Activated CD8-positive, alpha-beta memory T cell treated with anti-CD3 and anti-CD28 coated beads for 36 hours (primary cell): Measurements from ENCODE around the gene RUSF1. TPM values are rescaled to one million over a fixed set of nuclear protein-coding genes. Genes with fewer than 3 reads are reported as not detected.

ENCODE experiments used
- CTCF ChIA-PET: fragments of 350-600 bp; sonication (Branson Sonifier 250); formaldehyde crosslinking; loops from one replicate; lab custom pipeline; 2021; ENCODE audit warnings: antibody characterized with exemption; lab: Charles Lee
- POLR2A ChIA-PET: fragments of 350-600 bp; sonication (Branson Sonifier 250); formaldehyde crosslinking; loops from one replicate; lab custom pipeline; 2021; ENCODE audit warnings: antibody characterized with exemption; lab: Charles Lee
- total RNA-seq, 2 experiments: library from RNA; stranded (reverse); gene quantifications; one replicate each; pipeline ENCODE4 v1.2.3, GENCODE V29; 2021

RUSF1 gene
- total RNA-seq, 2 experiments from 2014 or later, result 40.8 to 45.6 TPM

- POLR2A ChIA-PET, result interaction anchor here (1.3 kb wide), 1 partner anchor 18 kb away, joined by 4 read pairs; the partner anchor contains the start of gene ARMC5
Measured at GRCh38 chr16:31476303-31477219, 31.6 kb downstream of the RUSF1 start.

GRCh38 chr16:31475946-31476302 lies 32.3 kb downstream of the RUSF1 start:
- ChIA-PET POLR2A (no interaction called here), CTCF (interaction anchor here (0.8 to 1.8 kb wide), 2 partner anchors 16 to 33 kb away, joined by 3 to 9 read pairs; partner anchors contain the start of genes ARMC5 and ZNF843)

More at GRCh38 chr16:31476303-31477219, 31.6 kb downstream of the RUSF1 start:
- CTCF ChIA-PET, result interaction anchor here (1.1 kb wide), 1 partner anchor 16 kb away, joined by 5 read pairs; no protein-coding TSS in a partner anchor

- CTCF ChIA-PET, result interaction anchor here (0.8 to 1.8 kb wide), 2 partner anchors 15 to 33 kb away, joined by 3 to 9 read pairs; partner anchors contain the start of genes ARMC5 and ZNF843
Measured at GRCh38 chr16:31474773-31475738, 33.1 kb downstream of the RUSF1 start.

GRCh38 chr16:31474173-31474714 lies 33.9 kb downstream of the RUSF1 start:
- ChIA-PET CTCF (interaction anchor here (1.8 kb wide), 1 partner anchor 14 kb away, joined by 9 read pairs; the partner anchor contains the start of gene ARMC5), POLR2A (interaction anchor here (0.5 to 1.1 kb wide), 2 partner anchors 13 to 399 kb away, joined by 3 read pairs; partner anchors contain the start of gene ZNF267)

More at GRCh38 chr16:31474773-31475738, 33.1 kb downstream of the RUSF1 start:
- POLR2A ChIA-PET, result interaction anchor here (0.5 to 1.1 kb wide), 2 partner anchors 12 to 399 kb away, joined by 3 read pairs; partner anchors contain the start of gene ZNF267

- ChIA-PET CTCF (no interaction called here), POLR2A (no interaction called here)
Measured at GRCh38 chr16:31473264-31473984, 34.8 kb downstream of the RUSF1 start.

GRCh38 chr16:31472709-31473203 lies 35.4 kb downstream of the RUSF1 start:
- CTCF ChIA-PET, result no interaction called here
- POLR2A ChIA-PET, result no interaction called here

- ChIA-PET POLR2A (interaction anchor here (0.5 to 0.6 kb wide), 2 partner anchors 17 to 498 kb away, joined by 3 read pairs; no protein-coding TSS in a partner anchor), CTCF (interaction anchor here (2.8 kb wide), 1 partner anchor 12 kb away, joined by 11 read pairs; no protein-coding TSS in a partner anchor)
Measured at GRCh38 chr16:31471875-31472708, 36.1 kb downstream of the RUSF1 start, which contains the start of gene TGFB1I1. TGFB1I1 (plus strand) TSS chr16:31472152; CDS start chr16:31472189, 37 bp downstream.

- CTCF ChIA-PET, result interaction anchor here (2.8 kb wide), 1 partner anchor 11 kb away, joined by 11 read pairs; no protein-coding TSS in a partner anchor
- POLR2A ChIA-PET, result no interaction called here
Measured at GRCh38 chr16:31471241-31471874, 36.8 kb downstream of the RUSF1 start.

GRCh38 chr16:31470615-31471014 lies 37.6 kb downstream of the RUSF1 start:
- ChIA-PET POLR2A (no interaction called here), CTCF (interaction anchor here (1.0 to 2.8 kb wide), 2 partner anchors 10 to 30 kb away, joined by 3 to 11 read pairs; no protein-coding TSS in a partner anchor)

GRCh38 chr16:31467858-31468257 lies 40.3 kb downstream of the RUSF1 start:
- ChIA-PET CTCF (no interaction called here), POLR2A (no interaction called here)

- ChIA-PET POLR2A (no interaction called here), CTCF (no interaction called here)
Measured at GRCh38 chr16:31467151-31467773, 40.9 kb downstream of the RUSF1 start.

- ChIA-PET POLR2A (no interaction called here), CTCF (no interaction called here)
Measured at GRCh38 chr16:31466381-31466841, 41.8 kb downstream of the RUSF1 start.

GRCh38 chr16:31465788-31466370 lies 42.3 kb downstream of the RUSF1 start:
- POLR2A ChIA-PET, result no interaction called here
- CTCF ChIA-PET, result no interaction called here

GRCh38 chr16:31464781-31465260 lies 43.4 kb downstream of the RUSF1 start:
- CTCF ChIA-PET, result no interaction called here
- POLR2A ChIA-PET, result no interaction called here

- POLR2A ChIA-PET, result no interaction called here
- CTCF ChIA-PET, result no interaction called here
Measured at GRCh38 chr16:31464348-31464769, 43.8 kb downstream of the RUSF1 start.
